Stimulated activated naive CD8-positive, alpha-beta T cell treated with anti-CD3 and anti-CD28 coated beads, Interleukin-15, amount 100 ng/mL, for 72 hours (primary cell): Measurements from ENCODE around the gene NPFFR1.
A peak's percentile ranks its signal among the peaks of the same experiment; 100 is the strongest.

ENCODE experiments used
- ATAC-seq: fragments of 150-1000 bp; cut with Tn5 transposase; 2 replicates; pipeline ENCODE4 v1.10.0; 2021; ENCODE audit warnings: mild to moderate bottlenecking, moderate library complexity
- DNase-seq, 2 donors: peaks; one replicate each; pipeline ENCODE4 v3.0.0; 2021 to 2022
- H3K27ac Mint-ChIP-seq, 2 donors: one replicate each; pipeline ENCODE4 v1.8.0; 2022; ENCODE audit warnings: mild to moderate bottlenecking in 2 of 2, mixed read lengths in 2 of 2, moderate library complexity in 2 of 2
- H3K27me3 Mint-ChIP-seq: one replicate; pipeline ENCODE4 v1.8.0; 2022; ENCODE audit warnings: mixed read lengths
- H3K4me1 Mint-ChIP-seq: one replicate; pipeline ENCODE4 v1.8.0; 2022; ENCODE audit warnings: mild to moderate bottlenecking, mixed read lengths
- H3K4me3 Mint-ChIP-seq, 2 donors: one replicate each; pipeline ENCODE4 v1.8.0; 2022; ENCODE audit warnings: mild to moderate bottlenecking in 2 of 2, mixed read lengths in 2 of 2, moderate library complexity in 1 of 2
- H3K9me3 Mint-ChIP-seq, 2 donors: one replicate each; pipeline ENCODE4 v1.8.0; 2022; ENCODE audit warnings: mixed read lengths in 2 of 2

Gene NPFFR1

GRCh38 chr10:70320751-70321150 is 36.9 kb upstream of the NPFFR1 start:
- no peak overlapping the region for H3K4me3 Mint-ChIP-seq
- no peak for DNase-seq
- H3K27ac Mint-ChIP-seq: no peak overlapping the region
- H3K27me3 Mint-ChIP-seq: no peaks in the 10 kb centered on the region
- H3K9me3 Mint-ChIP-seq: no peaks in the 10 kb centered on the region
- peaks cover 39% of the 10 kb centered on the region for H3K4me1 Mint-ChIP-seq
- ATAC-seq: no peak

GRCh38 chr10:70319824-70320223 is 36.0 kb upstream of the NPFFR1 start:
- no peaks in the 10 kb centered on the region for H3K9me3 Mint-ChIP-seq
- no peaks in the 10 kb centered on the region for H3K27me3 Mint-ChIP-seq
- H3K27ac Mint-ChIP-seq: no peak overlapping the region
- DNase-seq (no peak), ATAC-seq (no peak)
- H3K4me3 Mint-ChIP-seq: no peak overlapping the region
- H3K4me1 Mint-ChIP-seq: peaks cover 30% of the 10 kb centered on the region

- ATAC-seq: no peak
- Mint-ChIP-seq H3K4me1 (peaks cover 24% of the 10 kb centered on the region), H3K4me3 (no peak overlapping the region), H3K9me3 (peaks cover 0 to 5% of the 10 kb centered on the region in 2 donors), H3K27ac (peak overlapping the region in 1 of 2 donors; percentile 40), H3K27me3 (no peaks in the 10 kb centered on the region)
- no peak for DNase-seq
Measured at GRCh38 chr10:70319183-70319582, 35.4 kb upstream of the NPFFR1 start.

GRCh38 chr10:70317943-70318318 is 34.1 kb upstream of the NPFFR1 start:
- DNase-seq (no peak), ATAC-seq (no peak)
- no peak overlapping the region for H3K4me3 Mint-ChIP-seq
- no peaks in the 10 kb centered on the region for H3K27me3 Mint-ChIP-seq
- H3K27ac Mint-ChIP-seq: no peak overlapping the region
- peaks cover 0 to 13% of the 10 kb centered on the region in 2 donors for H3K9me3 Mint-ChIP-seq
- H3K4me1 Mint-ChIP-seq: peaks cover 11% of the 10 kb centered on the region

GRCh38 chr10:70317272-70317942 is 33.6 kb upstream of the NPFFR1 start:
- Mint-ChIP-seq H3K9me3 (peaks cover 0 to 13% of the 10 kb centered on the region in 2 donors), H3K4me1 (peaks cover 6% of the 10 kb centered on the region), H3K27ac (no peak overlapping the region), H3K27me3 (no peaks in the 10 kb centered on the region), H3K4me3 (no peak overlapping the region)
- DNase-seq (no peak), ATAC-seq (no peak)

- H3K9me3 Mint-ChIP-seq: peaks cover 0 to 13% of the 10 kb centered on the region in 2 donors
- DNase-seq: no peak
- H3K4me3 Mint-ChIP-seq: no peak overlapping the region
- H3K27me3 Mint-ChIP-seq: no peaks in the 10 kb centered on the region
- H3K4me1 Mint-ChIP-seq: no peaks in the 10 kb centered on the region
- ATAC-seq: no peak
- H3K27ac Mint-ChIP-seq: no peak overlapping the region
Measured at GRCh38 chr10:70315815-70316214, 32.0 kb upstream of the NPFFR1 start.

GRCh38 chr10:70315276-70315675 is 31.5 kb upstream of the NPFFR1 start:
- no peaks in the 10 kb centered on the region for H3K27me3 Mint-ChIP-seq
- no peak for DNase-seq
- peaks cover 0 to 13% of the 10 kb centered on the region in 2 donors for H3K9me3 Mint-ChIP-seq
- H3K27ac Mint-ChIP-seq: no peak overlapping the region
- no peaks in the 10 kb centered on the region for H3K4me1 Mint-ChIP-seq
- no peak overlapping the region for H3K4me3 Mint-ChIP-seq
- ATAC-seq: no peak

GRCh38 chr10:70312972-70313371 is 29.2 kb upstream of the NPFFR1 start:
- Mint-ChIP-seq H3K4me3 (no peak overlapping the region), H3K27ac (no peak overlapping the region), H3K4me1 (no peaks in the 10 kb centered on the region), H3K27me3 (no peaks in the 10 kb centered on the region), H3K9me3 (peaks cover 0 to 13% of the 10 kb centered on the region in 2 donors)
- ATAC-seq (no peak), DNase-seq (no peak)

GRCh38 chr10:70312249-70312648 is 28.4 kb upstream of the NPFFR1 start:
- peaks cover 0 to 13% of the 10 kb centered on the region in 2 donors for H3K9me3 Mint-ChIP-seq
- no peaks in the 10 kb centered on the region for H3K27me3 Mint-ChIP-seq
- peak overlapping the region in 1 of 2 donors; percentile 72 for H3K27ac Mint-ChIP-seq
- DNase-seq (no peak), ATAC-seq (no peak)
- H3K4me3 Mint-ChIP-seq: no peak overlapping the region
- no peaks in the 10 kb centered on the region for H3K4me1 Mint-ChIP-seq

- Mint-ChIP-seq H3K4me3 (no peak overlapping the region), H3K4me1 (no peaks in the 10 kb centered on the region), H3K9me3 (peaks cover 0 to 13% of the 10 kb centered on the region in 2 donors), H3K27me3 (no peaks in the 10 kb centered on the region), H3K27ac (no peak overlapping the region)
- ATAC-seq (no peak), DNase-seq (no peak)
Measured at GRCh38 chr10:70311698-70312097, 27.9 kb upstream of the NPFFR1 start.

- ATAC-seq: no peak
- Mint-ChIP-seq H3K27ac (no peak overlapping the region), H3K4me3 (no peak overlapping the region), H3K27me3 (no peaks in the 10 kb centered on the region), H3K4me1 (no peaks in the 10 kb centered on the region), H3K9me3 (peaks cover 0 to 13% of the 10 kb centered on the region in 2 donors)
- no peak for DNase-seq
Measured at GRCh38 chr10:70309661-70310060, 25.9 kb upstream of the NPFFR1 start.

GRCh38 chr10:70308121-70309060 is 24.6 kb upstream of the NPFFR1 start:
- no peak for DNase-seq
- no peak for ATAC-seq
- no peak overlapping the region for H3K4me3 Mint-ChIP-seq
- no peak overlapping the region for H3K27ac Mint-ChIP-seq
- H3K27me3 Mint-ChIP-seq: no peaks in the 10 kb centered on the region
- no peaks in the 10 kb centered on the region for H3K9me3 Mint-ChIP-seq
- no peaks in the 10 kb centered on the region for H3K4me1 Mint-ChIP-seq

- ATAC-seq (no peak), DNase-seq (no peak)
- Mint-ChIP-seq H3K27me3 (no peaks in the 10 kb centered on the region), H3K4me3 (no peak overlapping the region), H3K4me1 (no peaks in the 10 kb centered on the region), H3K27ac (no peak overlapping the region), H3K9me3 (no peaks in the 10 kb centered on the region)
Measured at GRCh38 chr10:70306886-70307520, 23.2 kb upstream of the NPFFR1 start.

- DNase-seq (no peak), ATAC-seq (no peak)
- Mint-ChIP-seq H3K27me3 (no peaks in the 10 kb centered on the region), H3K27ac (no peak overlapping the region), H3K4me3 (no peak overlapping the region), H3K4me1 (no peaks in the 10 kb centered on the region), H3K9me3 (no peaks in the 10 kb centered on the region)
Measured at GRCh38 chr10:70306181-70306705, 22.4 kb upstream of the NPFFR1 start.

GRCh38 chr10:70303730-70304129 is 19.9 kb upstream of the NPFFR1 start:
- H3K27ac Mint-ChIP-seq: no peak overlapping the region
- ATAC-seq (no peak), DNase-seq (no peak)
- no peaks in the 10 kb centered on the region for H3K4me1 Mint-ChIP-seq
- H3K4me3 Mint-ChIP-seq: no peak overlapping the region
- H3K27me3 Mint-ChIP-seq: no peaks in the 10 kb centered on the region
- no peaks in the 10 kb centered on the region for H3K9me3 Mint-ChIP-seq

GRCh38 chr10:70302292-70302691 is 18.5 kb upstream of the NPFFR1 start:
- DNase-seq (no peak), ATAC-seq (no peak)
- no peaks in the 10 kb centered on the region for H3K4me1 Mint-ChIP-seq
- H3K4me3 Mint-ChIP-seq: no peak overlapping the region
- H3K27me3 Mint-ChIP-seq: no peaks in the 10 kb centered on the region
- no peaks in the 10 kb centered on the region for H3K9me3 Mint-ChIP-seq
- no peak overlapping the region for H3K27ac Mint-ChIP-seq
